DMS153 (cell line): ENCODE results near the gene VAT1L.
A peak's percentile ranks its signal among the peaks of the same experiment; 100 is the strongest.
"Not testable (repeated sequence)": the region's sequence is repeated elsewhere in the genome, so short reads cannot be mapped to it uniquely, and the experiment has no call there.

Source experiments
- DNase-seq: peaks from one replicate; lab custom pipeline; 2025; lab: John Stamatoyannopoulos, UW

The VAT1L gene

GRCh38 chr16:77913738-77914253 is 125.4 kb downstream of the VAT1L start:
- DNase-seq = no peak

- no peak for DNase-seq
Observed at GRCh38 chr16:77916111-77916510, 127.7 kb downstream of the VAT1L start.

DNA sequence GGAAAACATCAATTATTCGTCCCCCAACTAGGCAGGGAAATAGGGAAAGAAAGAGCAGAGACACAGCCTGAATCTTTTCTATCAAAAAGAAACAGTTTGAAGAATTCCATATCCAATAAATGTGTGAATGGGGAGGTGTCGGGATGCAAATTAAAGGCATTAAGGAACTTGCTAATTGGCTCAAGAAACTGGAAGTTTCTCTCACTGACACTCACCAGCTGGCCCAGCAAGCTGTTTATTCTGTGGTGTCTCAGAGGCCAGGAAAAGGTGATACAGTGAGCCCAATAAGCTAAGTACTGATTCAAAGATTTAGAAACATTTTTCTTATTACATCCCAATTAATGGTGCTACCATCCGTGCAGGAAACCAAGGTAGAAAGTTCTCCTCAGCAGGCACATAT is 129.6 kb downstream of the VAT1L start:
- DNase-seq = no peak

DNA sequence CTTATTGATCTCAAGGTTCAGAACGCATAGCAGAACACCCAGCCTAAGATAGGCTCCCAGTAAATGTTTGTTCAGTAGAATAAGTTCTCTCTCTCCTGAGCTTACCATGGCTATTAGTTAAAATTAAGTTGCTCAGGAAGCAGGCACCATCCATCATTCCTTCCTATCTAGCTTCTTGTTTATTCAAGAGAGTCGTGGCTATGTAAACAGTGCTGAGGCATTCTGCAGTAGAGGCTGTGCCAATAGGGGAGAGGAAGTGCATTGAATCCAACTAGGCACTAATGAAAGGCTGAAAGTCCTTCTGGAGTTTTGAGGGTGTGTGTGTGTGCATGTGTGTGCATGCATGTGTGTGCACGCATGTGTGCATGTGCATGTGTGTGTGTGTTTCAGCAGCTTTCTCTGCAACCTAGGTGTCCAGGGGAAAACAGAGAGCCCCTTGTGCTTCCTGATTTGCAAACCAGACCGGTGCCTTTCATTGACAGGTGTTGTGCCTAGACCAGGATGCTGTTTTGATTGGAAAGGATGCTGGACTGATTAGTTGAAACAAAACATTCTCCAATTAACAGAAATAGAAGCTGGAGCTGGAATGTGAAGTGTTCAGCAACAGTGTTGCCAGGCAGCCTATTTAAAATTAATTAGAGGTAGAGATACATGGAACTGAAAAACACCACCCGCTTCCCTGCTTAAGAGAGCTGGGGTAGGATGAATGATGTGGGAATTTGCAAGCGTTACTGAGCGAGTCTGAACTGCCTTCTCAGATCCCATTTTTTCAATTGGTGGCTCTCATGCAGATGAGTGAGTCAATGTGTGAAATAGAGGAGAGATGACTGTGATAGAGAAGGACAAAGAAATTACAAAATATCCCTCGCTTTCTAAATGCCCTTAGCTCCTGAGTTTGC is 130.7 kb downstream of the VAT1L start:
- DNase-seq = peak; percentile 94

- no peak for DNase-seq
Observed at GRCh38 chr16:77919761-77920415, 131.5 kb downstream of the VAT1L start.

GRCh38 chr16:77920984-77921383 is 132.6 kb downstream of the VAT1L start:
- DNase-seq = no peak

DNA sequence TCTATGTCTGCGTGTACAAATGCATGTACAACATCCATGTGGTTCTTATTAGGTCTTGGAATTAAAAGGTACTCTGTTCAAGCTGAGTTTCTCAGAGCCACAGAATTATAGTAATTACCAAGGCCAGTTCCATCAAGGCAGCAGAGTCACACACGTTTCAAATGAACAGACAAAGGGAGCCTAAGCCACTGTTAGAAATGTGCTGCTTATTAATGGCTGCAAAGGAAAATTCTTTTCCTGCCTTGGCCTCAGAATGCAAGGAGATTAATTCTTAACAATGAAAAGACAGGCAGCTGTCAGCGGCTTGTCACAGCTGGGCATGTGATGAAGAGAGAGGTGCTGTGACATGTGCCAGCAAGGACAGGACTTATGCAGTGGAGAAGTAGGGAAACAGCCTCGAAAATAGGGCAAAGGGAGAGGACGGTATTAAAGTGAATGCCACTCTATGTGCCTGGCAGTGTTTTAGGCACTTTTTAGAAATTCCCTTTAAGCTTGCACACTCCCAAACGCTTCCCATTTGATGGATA is 133.9 kb downstream of the VAT1L start:
- no peak for DNase-seq

- no peak for DNase-seq
Observed at GRCh38 chr16:77925531-77925930, 137.2 kb downstream of the VAT1L start.

DNA sequence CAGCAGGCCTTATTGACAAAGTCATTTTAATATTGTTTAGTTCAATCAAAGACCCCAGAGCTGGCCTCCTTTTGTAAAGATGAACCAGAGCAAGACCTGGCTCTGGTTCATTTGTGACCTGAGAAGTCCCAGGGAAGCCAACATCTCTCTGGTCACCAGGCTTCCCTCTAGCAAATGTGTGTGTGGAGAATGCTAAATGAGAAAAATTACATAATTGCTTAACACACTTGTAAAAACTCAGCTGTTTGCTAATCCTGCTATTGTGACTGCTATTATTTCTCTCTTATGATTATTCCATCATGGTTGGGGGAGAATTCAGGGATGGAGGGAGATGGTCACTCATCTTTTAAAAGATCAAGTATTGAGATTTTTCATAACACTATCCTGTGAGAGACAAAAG is 139.7 kb downstream of the VAT1L start:
- no peak for DNase-seq

- no peak for DNase-seq
Observed at GRCh38 chr16:77929004-77929403, 140.6 kb downstream of the VAT1L start.

- no peak for DNase-seq
Observed at GRCh38 chr16:77931058-77931457, 142.7 kb downstream of the VAT1L start.

- DNase-seq = no peak
Observed at GRCh38 chr16:77937473-77938149, 149.2 kb downstream of the VAT1L start.

GRCh38 chr16:77938913-77939312 is 150.5 kb downstream of the VAT1L start:
- DNase-seq = no peak

- DNase-seq = no peak
Observed at GRCh38 chr16:77939968-77940367, 151.6 kb downstream of the VAT1L start.

- DNase-seq = peak; percentile 97
Observed at GRCh38 chr16:77943801-77944200, 155.4 kb downstream of the VAT1L start.

DNA sequence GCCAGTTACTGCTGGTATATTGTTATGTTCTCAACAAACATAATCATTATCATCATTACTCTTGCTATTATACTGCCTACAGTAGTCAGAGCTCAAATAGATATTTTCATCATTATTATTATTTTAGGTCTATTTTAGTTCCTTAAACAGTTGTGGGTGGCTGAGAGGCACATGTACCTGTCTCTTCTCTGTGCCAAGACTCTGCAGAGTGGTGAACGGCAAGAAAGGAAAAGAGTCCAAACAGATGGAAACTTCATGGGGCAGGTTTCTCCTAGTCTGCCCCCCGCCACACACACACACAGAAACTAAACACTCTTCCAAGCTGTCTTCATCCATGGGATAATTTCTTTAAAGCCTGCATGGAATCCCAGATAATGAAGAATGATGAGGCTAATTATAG is 156.3 kb downstream of the VAT1L start:
- DNase-seq = no peak

DNA sequence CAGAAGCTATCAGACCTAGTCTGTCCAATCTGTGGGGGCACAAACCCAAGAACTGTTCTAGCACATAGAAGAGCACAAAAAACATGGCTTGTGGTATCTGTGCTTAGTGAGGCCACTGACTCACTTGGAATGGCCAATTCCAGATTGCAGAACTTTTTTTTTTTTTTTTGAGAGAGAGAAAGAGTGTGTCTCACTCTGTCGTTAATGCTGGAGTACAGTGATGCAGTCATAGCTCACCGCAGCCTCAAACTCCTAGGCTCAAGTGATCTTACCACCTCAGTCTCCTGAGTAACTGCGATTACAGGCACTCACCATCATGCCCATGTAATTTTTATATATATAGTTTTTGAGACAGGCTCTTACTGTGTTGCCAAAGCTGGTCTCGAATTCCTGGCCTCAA is 156.8 kb downstream of the VAT1L start:
- no peak for DNase-seq

- DNase-seq = no peak
Observed at GRCh38 chr16:77946823-77947222, 158.5 kb downstream of the VAT1L start.

- not testable (repeated sequence) for DNase-seq
Observed at GRCh38 chr16:77947590-77947989, 159.2 kb downstream of the VAT1L start.

DNA sequence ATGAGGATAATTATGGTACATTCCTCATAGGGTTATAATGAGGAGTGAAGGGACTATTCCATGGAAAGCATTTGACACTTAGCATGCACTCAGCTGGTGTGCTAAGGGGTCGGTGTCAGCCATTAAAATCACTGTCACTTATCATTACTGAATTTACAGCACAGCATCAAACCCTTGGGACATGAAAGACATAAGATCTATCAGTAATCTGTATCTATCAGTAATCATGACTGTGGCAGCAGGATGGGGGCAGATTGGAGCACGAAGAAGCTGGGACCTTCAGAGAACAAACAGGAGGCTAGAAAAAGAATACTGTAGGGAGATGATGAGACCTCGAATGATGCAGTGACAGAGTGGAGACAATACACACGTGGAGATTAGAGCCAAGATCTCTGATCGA is 160.5 kb downstream of the VAT1L start:
- DNase-seq = no peak

- DNase-seq = no peak
Observed at GRCh38 chr16:77949445-77949844, 161.1 kb downstream of the VAT1L start.

GRCh38 chr16:77951788-77952187 is 163.4 kb downstream of the VAT1L start:
- peak; percentile 58 for DNase-seq
